ENCODE results near the gene KRT72. TPM values are rescaled to one million over a fixed set of nuclear protein-coding genes. Genes with fewer than 3 reads are reported as not detected.

The KRT72 gene
- total RNA-seq, 1 donor = not detected

GRCh38 chr12:52555577-52555976 lies 45.7 kb downstream of the KRT72 start:
- no peak for TF ChIP-seq CTCF (IDR thresholded peaks at IDR 0.05; ENCODE audit: insufficient read depth, low read depth, low read length)

GRCh38 chr12:52552681-52553195 lies 48.5 kb downstream of the KRT72 start, which contains the start of gene KRT71:
TSS of gene KRT71 (minus strand) at chr12:52553145. CDS start at chr12:52553077, 68 bp downstream.
- no peak for DNase-seq (ENCODE audit: low read depth)
- no peak for TF ChIP-seq CTCF (IDR thresholded peaks at IDR 0.05; ENCODE audit: insufficient read depth, low read depth, low read length)
- no peak within 1 kb of the TSS for H3K4me3 ChIP-seq (ENCODE audit: low read depth, low read length)

More at GRCh38 chr12:52555577-52555976, 45.7 kb downstream of the KRT72 start:
- DNase-seq (ENCODE audit: low read depth) = no peak
- no peak overlapping the region for H3K4me3 ChIP-seq (ENCODE audit: low read depth, low read length)

GRCh38 chr12:52552055-52552454 lies 49.2 kb downstream of the KRT72 start:
- DNase-seq (ENCODE audit: low read depth) = no peak
- H3K4me3 ChIP-seq (ENCODE audit: low read depth, low read length) = no peak overlapping the region
- no peak for TF ChIP-seq CTCF (IDR thresholded peaks at IDR 0.05; ENCODE audit: insufficient read depth, low read depth, low read length)

- TF ChIP-seq CTCF (IDR thresholded peaks at IDR 0.05; ENCODE audit: insufficient read depth, low read depth, low read length) = no peak
- peak; percentile 1 for DNase-seq (ENCODE audit: low read depth)
Observed at GRCh38 chr12:52551216-52551865, 49.9 kb downstream of the KRT72 start.

GRCh38 chr12:52546126-52546525 lies 55.1 kb downstream of the KRT72 start:
- TF ChIP-seq CTCF (IDR thresholded peaks at IDR 0.05; ENCODE audit: insufficient read depth, low read depth, low read length) = no peak
- DNase-seq (ENCODE audit: low read depth) = no peak
- no peak overlapping the region for H3K4me3 ChIP-seq (ENCODE audit: low read depth, low read length)

More at GRCh38 chr12:52551216-52551865, 49.9 kb downstream of the KRT72 start:
- no peak overlapping the region for H3K4me3 ChIP-seq (ENCODE audit: low read depth, low read length)

- no peak for DNase-seq (ENCODE audit: low read depth)
- TF ChIP-seq CTCF (IDR thresholded peaks at IDR 0.05; ENCODE audit: insufficient read depth, low read depth, low read length) = no peak
Observed at GRCh38 chr12:52543985-52544883, 57.0 kb downstream of the KRT72 start.

More at GRCh38 chr12:52543985-52544883, 57.0 kb downstream of the KRT72 start:
- no peak overlapping the region for H3K4me3 ChIP-seq (ENCODE audit: low read depth, low read length)

All from fibroblast of villous mesenchyme (primary cell).